Body of pancreas (tissue), 4 donors: ENCODE data around the gene GOLT1A. TPM values are rescaled to one million over a fixed set of nuclear protein-coding genes. Genes with fewer than 3 reads are reported as not detected.

Experiments
- ATAC-seq: fragments of 150-250 bp; one replicate; pipeline ENCODE4 v1.9.1; 2016
- DNase-seq, 4 donors: peaks; one replicate each; pipeline ENCODE4 v3.0.0-alpha.2; 2019
- H3K27ac ChIP-seq, 4 donors: fragments of 200-600 bp; sonication (generic); 1 replicate in 3 of 4; 2 replicates in 1 of 4; pipeline versions ENCODE4 v1.5.1 to v1.6.1; 2016 to 2019; ENCODE audit warnings: mild to moderate bottlenecking in 1 of 4, mixed read lengths in 1 of 4, moderate library complexity in 1 of 4
- H3K27me3 ChIP-seq, 2 donors: fragments of 200-600 bp; sonication (generic); one replicate each; pipeline ENCODE4 v1.6.0; 2016; ENCODE audit warnings: mild to moderate bottlenecking in 1 of 2
- H3K36me3 ChIP-seq, 2 donors: fragments of 200-600 bp; sonication (generic); replicated peaks in 1 of 2; 2 replicates each; pipeline ENCODE4 v1.5.1; 2016; ENCODE audit warnings: low read depth in 2 of 2; ENCODE audit not compliant: insufficient read depth in 1 of 2
- H3K4me1 ChIP-seq: fragments of 200-600 bp; sonication (generic); one replicate; pipeline ENCODE4 v1.6.0; 2016
- H3K4me3 ChIP-seq, 2 donors: fragments of 200-600 bp; sonication (generic); 1 replicate in 1 of 2; 2 replicates in 1 of 2; pipeline ENCODE4 v1.5.1; 2016 to 2019
- H3K9me3 ChIP-seq, 3 donors: fragments of 200-600 bp; sonication (generic); 1 replicate in 2 of 3; 2 replicates in 1 of 3; pipeline ENCODE4 v1.5.1; 2016
- CTCF ChIP-seq, 7 experiments: fragments of 450-650 bp in 4 of 7; fragments of 200-600 bp in 3 of 7; sonication (generic) in 3 of 7; IDR thresholded peaks; one replicate each; pipeline ENCODE4 v1.5.1; 2016 to 2019; ENCODE audit warnings: antibody characterized with exemption in 7 of 7
- POLR2A ChIP-seq, 3 donors: fragments of 450-650 bp; IDR thresholded peaks; one replicate each; pipeline ENCODE4 v1.6.1; 2016; ENCODE audit warnings: antibody characterized with exemption in 3 of 3, mild to moderate bottlenecking in 2 of 3
- WGBS, 2 donors: methylation state at CpG; one replicate each; pipeline ENCODE4 v1.1.5; 2017; 5-methylcytosine and 5-hydroxymethylcytosine counted together
- intact Hi-C: fragments of 100-400 bp; cut with DNase I; formaldehyde crosslinking; loops from one replicate; pipeline ENCODE4 v1.15.1; 2023
- total RNA-seq, 2 donors: library from RNA; depleted of rRNA; stranded (reverse); fragments of >200 nt; gene quantifications; one replicate each; pipeline ENCODE4 v1.1.0, GENCODE V29; 2016

GOLT1A gene
- total RNA-seq: 1 to 10 TPM in 1 of 2 donors, not detected in 1; 6.5 TPM

- peak within 1 kb of the TSS in 3 of 4 donors; percentile 61 to 82 (median 78) for H3K27ac ChIP-seq
- DNase-seq: peak; percentile 94 to 95 (median 94)
- 11 to 26% methylated on average over 17 to 41 of the region's 41 CpGs for WGBS, 2 donors
- TF ChIP-seq POLR2A (IDR thresholded peaks at IDR 0.05) (peak in 2 of 3 donors; percentile 59 to 62), CTCF (IDR thresholded peaks at IDR 0.05) (peak in 6 of 7 experiments; percentile 27 to 75 (median 54))
- no peak within 1 kb of the TSS for H3K4me3 ChIP-seq
- ATAC-seq: peak; percentile 97
- H3K9me3 ChIP-seq: no peaks in the 10 kb centered on the region
- peaks cover 26% of the 10 kb centered on the region for H3K4me1 ChIP-seq
- H3K27me3 ChIP-seq: no peaks in the 10 kb centered on the region
- intact Hi-C loops: no loop called here
- no peaks in the 10 kb centered on the region for H3K36me3 ChIP-seq
These were observed at the start of gene GOLT1A for GRCh38 chr1:204213668-204214662. Gene GOLT1A, minus strand, starts transcription at chr1:204213988. Its CDS starts 82 bp downstream, at chr1:204213906.

GRCh38 chr1:204263254-204263910 lies 49.6 kb upstream of the GOLT1A start:
- H3K9me3 ChIP-seq: no peaks in the 10 kb centered on the region
- TF ChIP-seq POLR2A (IDR thresholded peaks at IDR 0.05) (no peak), CTCF (IDR thresholded peaks at IDR 0.05) (no peak)
- no peaks in the 10 kb centered on the region for H3K27me3 ChIP-seq
- peaks cover 0 to 2% of the 10 kb centered on the region in 2 donors for H3K36me3 ChIP-seq
- peak overlapping the region in 3 of 4 donors; percentile 7 to 50 (median 13) for H3K27ac ChIP-seq
- 61 to 62% methylated on average over 13 of the region's 13 CpGs for WGBS, 2 donors
- H3K4me3 ChIP-seq: no peak overlapping the region
- peaks cover 34% of the 10 kb centered on the region for H3K4me1 ChIP-seq
- intact Hi-C loops: no loop called here
- ATAC-seq: peak; percentile 11
- DNase-seq: peak in 2 of 4 donors; percentile 47 to 48

GRCh38 chr1:204262506-204263253 lies 48.9 kb upstream of the GOLT1A start:
- ATAC-seq: no peak
- WGBS, 2 donors: 90 to 91% methylated on average over 13 of the region's 13 CpGs
- TF ChIP-seq CTCF (IDR thresholded peaks at IDR 0.05): no peak
- Histone ChIP-seq H3K36me3 (peaks cover 0 to 2% of the 10 kb centered on the region in 2 donors), H3K4me1 (peaks cover 28% of the 10 kb centered on the region), H3K27ac (peak overlapping the region in 1 of 4 donors; percentile 13), H3K27me3 (no peaks in the 10 kb centered on the region), H3K9me3 (no peaks in the 10 kb centered on the region), H3K4me3 (no peak overlapping the region)
- intact Hi-C loops: no loop called here
- DNase-seq: no peak

GRCh38 chr1:204261746-204262505 lies 48.1 kb upstream of the GOLT1A start:
- peaks cover 0 to 2% of the 10 kb centered on the region in 2 donors for H3K36me3 ChIP-seq
- no peak for DNase-seq
- no peak for TF ChIP-seq POLR2A (IDR thresholded peaks at IDR 0.05)
- TF ChIP-seq CTCF (IDR thresholded peaks at IDR 0.05): no peak
- no peak overlapping the region for H3K4me3 ChIP-seq
- H3K4me1 ChIP-seq: peaks cover 20% of the 10 kb centered on the region
- H3K9me3 ChIP-seq: no peaks in the 10 kb centered on the region
- WGBS, 2 donors: 85 to 91% methylated on average over 11 to 13 of the region's 13 CpGs
- no peak overlapping the region for H3K27ac ChIP-seq
- ATAC-seq: no peak
- no peaks in the 10 kb centered on the region for H3K27me3 ChIP-seq
- intact Hi-C loops: no loop called here
